Activated T-cell treated with anti-CD3 and anti-CD28 coated beads, Interleukin-2, amount 50 U/mL, for 72 hours (primary cell): ENCODE data around the gene SELENOM. TPM values are rescaled to one million over a fixed set of nuclear protein-coding genes. Genes with fewer than 3 reads are reported as not detected.

Source experiments
- ATAC-seq, 2 donors: fragments of 150-1000 bp; cut with Tn5 transposase; replicated peaks in 1 of 2; 2 replicates each; pipeline ENCODE4 v1.10.0; 2021; ENCODE audit warnings: moderate library complexity in 2 of 2, mild to moderate bottlenecking in 1 of 2
- DNase-seq, 2 donors: peaks; one replicate each; pipeline ENCODE4 v3.0.0; 2021 to 2022; ENCODE audit warnings: mixed read lengths in 1 of 2
- H3K27ac Mint-ChIP-seq: one replicate; pipeline ENCODE4 v1.8.0; 2022; ENCODE audit warnings: mild to moderate bottlenecking, moderate library complexity, mixed read lengths
- H3K27me3 Mint-ChIP-seq: one replicate; pipeline ENCODE4 v1.8.0; 2022; ENCODE audit warnings: low read depth, mixed read lengths
- H3K36me3 Mint-ChIP-seq, 2 donors: one replicate each; pipeline ENCODE4 v1.8.0; 2022; ENCODE audit warnings: mixed read lengths in 2 of 2, mild to moderate bottlenecking in 1 of 2; ENCODE audit not compliant: insufficient read depth in 2 of 2
- H3K4me1 Mint-ChIP-seq: one replicate; pipeline ENCODE4 v1.8.0; 2022; ENCODE audit warnings: low read depth, mixed read lengths
- H3K4me3 Mint-ChIP-seq, 2 donors: one replicate each; pipeline ENCODE4 v1.8.0; 2022; ENCODE audit warnings: mild to moderate bottlenecking in 2 of 2, mixed read lengths in 2 of 2, moderate library complexity in 2 of 2
- H3K9me3 Mint-ChIP-seq, 2 donors: one replicate each; pipeline ENCODE4 v1.8.0; 2022; ENCODE audit warnings: mixed read lengths in 2 of 2
- total RNA-seq, 2 donors: library from RNA; stranded (reverse); gene quantifications; one replicate each; pipeline ENCODE4 v1.2.3, GENCODE V29; 2022

SELENOM gene
- total RNA-seq, 2 donors from 2014 or later: 6.8 to 13.5 TPM

DNA sequence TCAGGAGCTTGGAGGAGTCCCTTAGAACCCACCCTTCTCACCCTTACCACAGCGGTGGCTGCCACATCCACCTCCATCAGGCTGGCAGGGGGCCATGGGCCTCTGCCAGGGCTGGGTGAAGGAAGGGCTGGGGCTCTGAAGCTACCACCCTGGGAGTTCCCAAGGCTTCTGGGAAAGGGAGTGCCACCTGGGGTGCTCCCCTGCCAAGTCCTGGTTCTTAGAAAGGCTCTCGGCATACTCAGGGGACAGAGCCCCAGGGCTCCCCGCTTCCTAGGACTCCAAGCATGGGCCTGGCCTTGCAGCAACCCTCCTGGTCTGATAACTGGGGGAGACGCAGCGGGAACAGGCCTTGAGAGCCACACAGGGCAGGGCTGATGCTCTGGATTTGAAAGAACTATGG, 33.4 kb upstream of the SELENOM start:
- peaks cover 10% of the 10 kb centered on the region for H3K4me1 Mint-ChIP-seq
- no peaks in the 10 kb centered on the region for H3K27me3 Mint-ChIP-seq
- no peak for ATAC-seq
- no peak overlapping the region for H3K27ac Mint-ChIP-seq
- H3K36me3 Mint-ChIP-seq: no peaks in the 10 kb centered on the region
- H3K9me3 Mint-ChIP-seq: peaks cover 0 to 5% of the 10 kb centered on the region in 2 donors
- no peak overlapping the region for H3K4me3 Mint-ChIP-seq
- no peak for DNase-seq

DNA sequence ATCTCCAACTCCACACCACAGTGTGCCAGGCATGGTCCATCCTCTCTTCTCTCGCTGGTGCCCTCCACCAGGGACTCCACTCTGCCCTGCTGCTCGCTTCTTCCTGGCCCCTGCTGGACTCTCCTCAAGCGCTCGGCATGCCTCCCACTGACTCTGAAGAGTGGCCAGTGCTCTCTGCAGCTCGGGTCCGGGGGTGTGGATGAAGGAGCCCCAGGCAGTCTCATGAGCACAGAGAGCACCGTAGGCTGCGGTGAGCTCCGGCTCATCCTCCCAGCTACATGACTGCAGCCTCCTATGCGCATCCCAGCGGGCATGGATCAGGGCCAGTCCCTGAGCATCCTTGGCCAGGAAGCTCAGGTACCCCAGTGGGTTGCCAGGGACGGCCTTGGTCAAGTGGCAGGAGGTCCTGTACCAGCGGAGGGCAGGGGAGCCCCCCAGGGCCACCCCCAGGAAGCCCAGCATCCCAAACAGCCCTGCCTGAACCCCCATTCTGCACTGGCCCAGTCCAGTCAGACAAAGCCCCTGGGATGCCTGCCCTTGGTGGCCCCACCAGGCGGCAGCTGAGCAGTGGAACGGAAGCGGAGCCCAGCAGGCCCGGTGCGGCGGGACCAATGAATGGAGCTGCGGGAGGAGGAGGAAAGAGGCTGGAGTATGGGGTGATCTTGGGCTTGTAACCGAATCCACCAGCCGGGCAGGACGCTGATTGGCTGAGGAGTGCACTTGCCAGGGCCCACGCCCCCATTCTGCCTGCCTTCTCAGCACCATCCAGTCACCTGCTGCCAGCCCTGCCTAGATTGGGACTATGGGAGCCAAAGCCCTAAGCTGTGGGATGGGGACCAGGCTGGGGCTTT, 32.7 kb upstream of the SELENOM start, which contains the start of gene PLA2G3:
TSS of gene PLA2G3 (minus strand) at position 643 of the 851 bp plus-strand sequence. CDS start at position 489, 154 bp downstream.
- H3K4me3 Mint-ChIP-seq: no peak within 1 kb of the TSS
- no peaks in the 10 kb centered on the region for H3K36me3 Mint-ChIP-seq
- H3K27ac Mint-ChIP-seq: no peak within 1 kb of the TSS
- no peaks in the 10 kb centered on the region for H3K27me3 Mint-ChIP-seq
- DNase-seq (no peak), ATAC-seq (no peak)
- H3K4me1 Mint-ChIP-seq: peaks cover 10% of the 10 kb centered on the region
- peaks cover 0 to 3% of the 10 kb centered on the region in 2 donors for H3K9me3 Mint-ChIP-seq

DNA sequence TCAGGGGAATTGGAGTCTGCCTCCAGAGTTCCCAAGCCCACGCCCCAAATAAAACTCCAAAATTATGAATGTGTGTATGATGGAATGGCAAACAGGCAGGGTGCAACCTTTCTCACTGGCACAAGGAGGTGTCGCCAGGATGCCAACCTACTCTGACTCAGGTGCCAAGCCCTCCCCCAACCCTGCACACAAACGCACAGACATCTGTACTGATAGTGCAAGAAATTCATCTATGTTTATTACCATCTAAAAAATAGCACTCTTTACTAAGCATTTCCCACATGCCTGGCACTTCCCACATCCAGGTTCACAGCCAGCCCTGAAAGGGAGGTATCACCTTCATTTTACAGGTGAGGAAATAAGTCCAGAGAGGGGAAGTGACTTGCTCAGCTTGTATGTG, 31.7 kb upstream of the SELENOM start:
- Mint-ChIP-seq H3K27me3 (no peaks in the 10 kb centered on the region), H3K27ac (no peak overlapping the region), H3K36me3 (no peaks in the 10 kb centered on the region), H3K4me1 (peaks cover 5% of the 10 kb centered on the region), H3K9me3 (no peaks in the 10 kb centered on the region), H3K4me3 (no peak overlapping the region)
- DNase-seq (no peak), ATAC-seq (no peak)

DNA sequence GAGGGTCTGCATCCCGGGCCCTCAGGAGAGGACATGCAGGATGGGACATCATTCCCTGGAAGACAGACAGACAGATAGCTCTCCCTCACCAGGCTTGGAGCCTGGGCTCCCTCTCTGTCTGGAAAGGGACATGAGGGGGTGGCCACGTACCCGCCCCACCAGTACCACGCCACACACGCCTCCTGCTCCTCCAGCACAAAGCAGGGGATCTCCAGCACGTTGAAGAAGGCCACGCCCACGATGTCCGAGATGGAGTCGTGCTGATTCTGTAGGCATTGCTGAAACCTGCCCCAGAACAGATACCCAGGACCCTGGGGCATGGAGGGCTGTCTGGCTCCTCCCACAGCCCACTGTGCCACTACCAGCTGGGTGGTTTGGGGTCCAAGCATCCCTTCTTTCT, 30.8 kb upstream of the SELENOM start:
- no peaks in the 10 kb centered on the region for H3K9me3 Mint-ChIP-seq
- no peak for ATAC-seq
- H3K36me3 Mint-ChIP-seq: no peaks in the 10 kb centered on the region
- H3K27me3 Mint-ChIP-seq: no peaks in the 10 kb centered on the region
- no peak overlapping the region for H3K27ac Mint-ChIP-seq
- DNase-seq: no peak
- H3K4me3 Mint-ChIP-seq: no peak overlapping the region
- no peaks in the 10 kb centered on the region for H3K4me1 Mint-ChIP-seq

DNA sequence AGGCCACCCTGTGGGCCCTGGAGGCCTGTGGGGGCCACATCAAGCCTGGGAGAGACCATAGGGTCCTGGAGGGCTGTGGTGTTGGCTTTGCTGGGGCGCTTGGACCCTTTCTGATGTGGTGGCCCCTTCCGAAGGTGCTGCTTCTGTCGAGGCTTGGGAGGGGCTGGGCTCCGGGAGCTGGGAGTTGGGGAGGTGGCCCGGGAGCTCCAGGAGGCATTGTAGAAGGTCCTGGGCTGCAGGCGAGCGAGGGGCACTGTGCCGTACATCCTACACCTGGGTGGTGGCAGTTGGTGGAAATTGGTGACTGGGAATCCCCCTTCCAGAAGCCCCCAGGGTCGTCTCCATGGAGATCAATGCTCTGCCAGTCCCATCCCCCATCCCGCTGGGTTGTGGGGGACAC, 30.4 kb upstream of the SELENOM start:
- Mint-ChIP-seq H3K4me3 (no peak overlapping the region), H3K36me3 (no peaks in the 10 kb centered on the region), H3K27me3 (no peaks in the 10 kb centered on the region), H3K9me3 (no peaks in the 10 kb centered on the region), H3K27ac (no peak overlapping the region), H3K4me1 (no peaks in the 10 kb centered on the region)
- no peak for DNase-seq
- no peak for ATAC-seq

DNA sequence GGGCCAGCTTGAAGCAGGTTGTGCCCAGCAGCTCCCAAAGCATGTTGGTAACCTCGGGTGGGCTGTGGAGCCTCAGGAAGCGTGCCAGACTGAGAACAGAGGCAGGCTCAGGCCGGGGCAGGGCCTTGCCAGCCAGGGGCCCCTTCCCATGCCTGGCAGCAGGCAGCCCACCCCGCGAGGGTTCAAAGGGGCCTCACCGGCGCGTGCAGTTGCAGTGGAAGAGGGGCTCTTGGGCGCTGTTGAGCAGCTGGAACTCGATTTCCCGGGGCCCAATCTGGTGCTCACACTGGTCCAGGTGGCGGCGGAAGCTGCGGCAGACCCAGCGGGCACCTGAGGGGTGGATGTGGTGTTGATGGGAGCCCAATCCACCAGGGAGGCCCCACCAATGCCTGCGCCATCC, 29.3 kb upstream of the SELENOM start:
- H3K4me1 Mint-ChIP-seq: no peaks in the 10 kb centered on the region
- H3K27ac Mint-ChIP-seq: no peak overlapping the region
- H3K4me3 Mint-ChIP-seq: no peak overlapping the region
- H3K27me3 Mint-ChIP-seq: no peaks in the 10 kb centered on the region
- ATAC-seq (no peak), DNase-seq (no peak)
- no peaks in the 10 kb centered on the region for H3K36me3 Mint-ChIP-seq
- no peaks in the 10 kb centered on the region for H3K9me3 Mint-ChIP-seq

DNA sequence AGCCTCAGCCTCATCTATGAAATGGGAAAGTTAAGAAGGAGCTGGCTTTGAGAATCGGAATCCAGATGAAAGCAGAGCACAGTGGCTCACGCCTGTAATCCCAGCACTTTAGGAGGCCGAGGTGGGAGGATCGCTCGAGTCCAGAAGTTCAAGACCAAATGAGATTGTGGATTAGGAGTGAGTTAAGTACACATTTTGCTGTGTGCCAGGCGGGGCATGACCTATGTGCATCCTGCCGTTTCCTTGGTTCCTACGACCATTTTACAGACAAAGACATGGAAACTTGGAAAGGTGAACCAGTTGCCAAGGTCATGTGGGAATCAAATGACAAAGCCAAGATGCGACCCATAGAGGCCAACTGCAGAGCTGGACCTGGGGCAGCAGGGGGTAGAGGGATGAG, 28.8 kb upstream of the SELENOM start:
- H3K9me3 Mint-ChIP-seq: no peaks in the 10 kb centered on the region
- no peak for ATAC-seq
- no peaks in the 10 kb centered on the region for H3K36me3 Mint-ChIP-seq
- H3K27me3 Mint-ChIP-seq: no peaks in the 10 kb centered on the region
- no peak for DNase-seq
- H3K4me3 Mint-ChIP-seq: no peak overlapping the region
- H3K27ac Mint-ChIP-seq: no peak overlapping the region
- no peaks in the 10 kb centered on the region for H3K4me1 Mint-ChIP-seq

DNA sequence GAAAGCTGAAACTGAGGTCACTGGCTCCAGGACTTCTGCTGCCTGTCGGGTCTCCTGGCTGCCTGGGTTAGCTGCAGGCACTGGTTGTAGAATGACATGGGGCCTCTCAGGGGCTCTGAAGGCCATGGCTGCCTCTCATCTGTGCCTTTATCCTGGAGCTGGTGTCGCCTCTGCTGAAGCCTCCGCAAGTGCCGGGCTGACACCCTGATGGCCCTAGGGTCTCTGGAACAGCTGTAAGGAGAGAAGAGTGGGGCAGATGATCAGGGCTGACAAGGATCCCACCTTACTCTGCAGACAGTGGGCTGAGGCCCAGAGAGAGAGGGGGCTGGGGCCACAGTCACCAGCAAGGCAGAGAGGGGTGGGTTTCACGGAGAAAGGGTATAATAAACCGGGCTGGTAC, 28.3 kb upstream of the SELENOM start:
- Mint-ChIP-seq H3K36me3 (no peaks in the 10 kb centered on the region), H3K4me3 (no peak overlapping the region)

DNA sequence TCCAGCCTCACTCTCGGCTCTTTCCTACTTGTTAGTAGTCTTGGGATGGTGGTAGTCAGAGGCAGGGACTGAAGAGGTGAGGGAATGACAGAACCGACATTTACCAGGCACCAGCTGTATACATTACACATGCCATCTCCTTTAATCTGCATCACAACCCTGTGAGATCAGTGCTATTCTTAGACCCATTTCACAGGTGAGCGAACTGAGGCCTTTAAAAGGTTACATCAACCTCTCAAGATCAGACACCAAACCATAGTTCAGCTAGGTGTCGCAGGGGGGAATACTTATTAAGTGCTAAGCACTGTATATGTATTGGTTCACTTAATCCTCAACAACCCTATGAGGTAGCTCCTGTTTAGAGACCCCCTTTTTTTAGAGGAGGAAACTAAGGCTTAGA, 27.3 kb upstream of the SELENOM start:
- no peaks in the 10 kb centered on the region for H3K36me3 Mint-ChIP-seq
- DNase-seq: no peak
- H3K27ac Mint-ChIP-seq: no peak overlapping the region
- H3K27me3 Mint-ChIP-seq: no peaks in the 10 kb centered on the region
- ATAC-seq: no peak
- H3K4me1 Mint-ChIP-seq: no peaks in the 10 kb centered on the region
- no peak overlapping the region for H3K4me3 Mint-ChIP-seq
- no peaks in the 10 kb centered on the region for H3K9me3 Mint-ChIP-seq

More for the DNA sequence above, 28.3 kb upstream of the SELENOM start:
- H3K27me3 Mint-ChIP-seq: no peaks in the 10 kb centered on the region
- H3K9me3 Mint-ChIP-seq: no peaks in the 10 kb centered on the region
- ATAC-seq: no peak
- no peak overlapping the region for H3K27ac Mint-ChIP-seq
- DNase-seq: no peak
- no peaks in the 10 kb centered on the region for H3K4me1 Mint-ChIP-seq

DNA sequence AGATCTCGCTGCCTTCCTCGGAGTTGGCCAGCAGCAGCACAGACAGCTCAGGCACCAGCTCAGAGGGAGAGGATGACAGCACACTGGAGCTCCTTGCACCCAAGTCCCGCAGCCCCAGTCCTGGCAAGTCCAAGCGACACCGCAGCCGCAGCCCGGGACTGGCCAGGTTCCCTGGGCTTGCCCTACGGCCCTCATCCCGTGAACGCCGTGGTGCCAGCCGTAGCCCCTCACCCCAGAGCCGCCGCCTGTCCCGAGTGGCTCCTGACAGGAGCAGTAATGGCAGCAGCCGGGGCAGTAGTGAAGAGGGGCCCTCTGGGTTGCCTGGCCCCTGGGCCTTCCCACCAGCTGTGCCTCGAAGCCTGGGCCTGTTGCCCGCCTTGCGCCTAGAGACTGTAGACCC, 26.5 kb upstream of the SELENOM start:
- Mint-ChIP-seq H3K27ac (no peak overlapping the region), H3K36me3 (no peaks in the 10 kb centered on the region), H3K4me3 (no peak overlapping the region), H3K4me1 (no peaks in the 10 kb centered on the region), H3K27me3 (no peaks in the 10 kb centered on the region), H3K9me3 (no peaks in the 10 kb centered on the region)
- DNase-seq (no peak), ATAC-seq (no peak)

DNA sequence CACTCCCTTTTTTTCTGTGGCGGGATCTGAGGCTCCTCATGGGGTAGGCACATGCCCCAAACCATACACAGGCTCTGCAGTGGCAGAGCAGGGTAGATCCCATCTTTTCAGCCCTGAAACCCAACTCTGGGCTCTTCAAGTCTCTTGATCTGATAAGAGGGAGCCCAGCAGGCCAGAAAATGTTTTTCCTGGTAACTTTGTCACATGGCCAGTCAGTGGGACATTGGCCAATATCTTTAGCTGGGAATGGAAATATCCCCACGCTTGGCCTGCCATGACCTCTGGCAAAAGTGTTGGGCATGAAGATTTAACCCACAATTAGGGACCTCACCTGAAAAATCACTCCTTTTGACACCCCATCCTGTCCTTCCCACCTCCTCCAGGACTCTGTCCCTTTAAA, 23.5 kb upstream of the SELENOM start:
- Mint-ChIP-seq H3K27ac (no peak overlapping the region), H3K27me3 (no peaks in the 10 kb centered on the region), H3K36me3 (no peaks in the 10 kb centered on the region), H3K9me3 (no peaks in the 10 kb centered on the region), H3K4me1 (no peaks in the 10 kb centered on the region), H3K4me3 (no peak overlapping the region)
- DNase-seq (no peak), ATAC-seq (no peak)

DNA sequence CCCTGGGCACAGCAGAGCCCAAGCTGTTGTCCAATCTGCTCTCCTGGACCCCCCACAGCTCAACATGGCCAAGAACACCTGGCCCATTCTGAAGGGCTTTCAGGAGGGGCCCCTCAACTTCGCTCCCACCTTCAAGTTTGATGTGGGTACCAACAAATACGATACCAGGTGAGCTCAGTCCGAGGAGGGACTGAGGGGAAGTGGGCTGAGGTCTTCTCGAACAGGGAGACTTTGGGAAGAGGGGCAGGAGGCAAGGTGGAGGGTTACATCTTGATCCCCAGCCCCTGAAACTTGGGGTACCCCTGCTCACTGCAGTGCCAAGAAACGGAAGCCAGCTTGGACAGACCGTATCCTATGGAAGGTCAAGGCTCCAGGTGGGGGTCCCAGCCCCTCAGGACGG, 20.8 kb upstream of the SELENOM start:
- Mint-ChIP-seq H3K9me3 (no peaks in the 10 kb centered on the region), H3K4me3 (no peak overlapping the region), H3K36me3 (no peaks in the 10 kb centered on the region), H3K27ac (no peak overlapping the region), H3K27me3 (no peaks in the 10 kb centered on the region), H3K4me1 (no peaks in the 10 kb centered on the region)
- DNase-seq: no peak
- no peak for ATAC-seq

DNA sequence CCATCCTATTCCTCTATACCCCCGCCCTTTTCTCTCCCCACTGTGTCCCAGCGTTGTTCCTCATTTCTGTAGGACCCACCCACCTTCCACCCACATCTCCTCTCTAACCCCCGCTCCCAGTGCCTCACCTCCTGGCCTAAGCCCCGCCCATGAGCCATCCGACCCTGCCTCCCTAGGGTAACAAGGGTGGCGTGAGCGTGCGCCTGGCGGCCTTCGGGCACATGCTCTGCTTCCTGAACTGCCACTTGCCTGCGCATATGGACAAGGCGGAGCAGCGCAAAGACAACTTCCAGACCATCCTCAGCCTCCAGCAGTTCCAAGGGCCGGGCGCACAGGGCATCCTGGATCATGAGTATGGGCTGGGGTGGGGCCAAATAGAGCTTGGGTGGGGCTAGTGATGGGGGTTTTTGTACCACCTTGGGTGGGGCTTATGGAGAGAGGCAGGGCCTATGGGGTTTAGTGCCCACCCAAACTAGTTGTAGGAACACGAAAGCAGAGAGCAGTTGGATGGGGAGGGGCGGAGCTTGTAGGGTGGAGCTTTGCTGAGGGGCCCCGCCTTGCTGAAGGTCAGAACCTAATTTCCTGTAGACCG, 19.9 kb upstream of the SELENOM start:
- DNase-seq (no peak), ATAC-seq (no peak)
- H3K9me3 Mint-ChIP-seq: no peaks in the 10 kb centered on the region
- H3K36me3 Mint-ChIP-seq: no peaks in the 10 kb centered on the region
- H3K27me3 Mint-ChIP-seq: no peaks in the 10 kb centered on the region
- H3K27ac Mint-ChIP-seq: no peak overlapping the region
- no peak overlapping the region for H3K4me3 Mint-ChIP-seq
- peaks cover under 1% of the 10 kb centered on the region for H3K4me1 Mint-ChIP-seq

DNA sequence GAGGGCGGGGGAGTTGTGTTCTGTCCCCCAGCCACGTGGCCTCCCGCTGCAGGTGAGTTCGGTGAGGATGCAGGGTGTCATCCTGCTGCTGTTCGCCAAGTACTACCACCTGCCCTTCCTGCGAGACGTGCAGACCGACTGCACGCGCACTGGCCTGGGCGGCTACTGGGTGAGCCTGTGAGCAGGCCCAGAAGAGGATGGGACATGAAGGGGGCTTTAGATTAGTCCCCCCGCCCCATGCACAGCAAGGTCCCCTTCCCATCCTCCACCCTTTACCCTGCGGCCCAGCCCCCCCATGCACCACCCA, 19.5 kb upstream of the SELENOM start:
- Mint-ChIP-seq H3K9me3 (no peaks in the 10 kb centered on the region), H3K36me3 (no peaks in the 10 kb centered on the region), H3K27ac (no peak overlapping the region), H3K4me3 (no peak overlapping the region), H3K27me3 (no peaks in the 10 kb centered on the region), H3K4me1 (peaks cover 4% of the 10 kb centered on the region)
- DNase-seq: no peak
- no peak for ATAC-seq
